CD4-positive, alpha-beta T cell treated with Interleukin-12 subunit alpha and Interleukin-12 subunit beta, for 1 hour (primary cell): Measurements from ENCODE around the gene POLR3GL.

ENCODE experiments used
- DNase-seq: peaks from one replicate; pipeline ENCODE4 v3.0.0-alpha.2; 2020

POLR3GL gene

DNA sequence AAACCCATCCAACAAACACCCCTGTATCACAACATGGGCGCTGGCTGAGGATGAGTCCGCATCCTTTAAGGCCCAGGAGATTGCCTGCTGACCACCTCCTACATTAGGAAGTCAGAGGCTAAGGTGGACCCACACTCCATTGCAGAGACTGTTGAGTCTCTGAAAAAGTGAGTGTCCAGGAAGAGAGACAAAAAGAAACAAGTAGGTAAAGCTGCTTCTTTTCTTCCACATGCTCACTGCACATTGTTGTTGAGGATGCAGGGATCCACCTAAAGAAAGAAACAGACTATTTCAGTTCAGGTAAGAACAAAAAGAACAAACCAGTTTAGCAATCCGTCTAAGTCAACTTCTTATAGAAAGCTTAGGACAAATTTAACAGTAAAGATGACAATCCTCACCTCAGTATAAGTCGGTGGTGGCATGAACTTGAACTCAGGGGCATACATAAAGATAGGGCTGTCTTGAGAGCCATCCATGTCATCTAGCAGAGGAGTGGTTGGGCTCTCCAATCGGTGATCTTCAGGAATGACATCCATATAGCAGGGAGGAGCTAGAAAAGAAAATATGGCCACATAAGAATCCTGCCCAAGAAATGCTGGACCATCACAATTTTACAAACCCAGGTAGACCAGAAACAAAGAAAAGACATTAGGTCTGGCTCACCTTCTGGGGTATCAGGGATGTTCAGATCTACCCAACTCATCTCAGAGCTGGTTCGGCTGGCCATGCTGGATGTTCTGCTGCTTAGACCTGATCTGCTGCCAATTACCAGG, 29.3 kb downstream of the POLR3GL start:
- no peak for DNase-seq

DNA sequence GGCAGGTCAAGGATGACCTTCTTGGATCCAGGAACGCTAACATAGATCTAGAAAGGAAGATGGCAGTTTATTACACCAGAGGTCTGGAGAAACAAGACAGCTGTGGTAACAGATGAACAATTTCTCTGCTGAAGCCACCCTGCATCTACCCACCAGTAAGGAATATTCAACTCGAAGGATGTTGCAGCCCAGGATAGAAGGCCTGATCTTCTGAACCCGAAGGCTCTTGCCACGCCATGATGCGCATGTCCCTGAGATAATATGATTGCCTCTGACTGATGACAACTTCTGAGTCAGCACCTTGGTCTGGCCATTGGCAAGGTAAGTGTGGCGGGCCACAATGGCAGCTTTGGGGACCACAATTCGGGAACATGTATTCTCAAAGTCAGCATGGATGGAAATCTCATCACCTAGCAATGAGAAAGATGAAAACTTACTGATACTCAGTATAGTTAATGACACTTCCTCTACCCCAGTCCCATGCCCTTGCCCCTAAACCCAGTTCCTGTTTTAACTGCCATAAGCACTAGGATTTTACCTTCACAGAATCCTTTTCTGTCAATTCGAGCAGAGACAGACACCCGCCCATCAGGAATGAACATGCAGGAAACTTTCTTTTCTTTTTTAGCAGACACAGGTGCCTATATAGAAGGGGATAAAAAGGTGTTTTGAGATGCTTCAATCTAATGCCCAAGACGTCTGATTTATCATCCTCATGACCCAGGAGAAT, 30.1 kb downstream of the POLR3GL start:
- peak; percentile 44 for DNase-seq

DNA sequence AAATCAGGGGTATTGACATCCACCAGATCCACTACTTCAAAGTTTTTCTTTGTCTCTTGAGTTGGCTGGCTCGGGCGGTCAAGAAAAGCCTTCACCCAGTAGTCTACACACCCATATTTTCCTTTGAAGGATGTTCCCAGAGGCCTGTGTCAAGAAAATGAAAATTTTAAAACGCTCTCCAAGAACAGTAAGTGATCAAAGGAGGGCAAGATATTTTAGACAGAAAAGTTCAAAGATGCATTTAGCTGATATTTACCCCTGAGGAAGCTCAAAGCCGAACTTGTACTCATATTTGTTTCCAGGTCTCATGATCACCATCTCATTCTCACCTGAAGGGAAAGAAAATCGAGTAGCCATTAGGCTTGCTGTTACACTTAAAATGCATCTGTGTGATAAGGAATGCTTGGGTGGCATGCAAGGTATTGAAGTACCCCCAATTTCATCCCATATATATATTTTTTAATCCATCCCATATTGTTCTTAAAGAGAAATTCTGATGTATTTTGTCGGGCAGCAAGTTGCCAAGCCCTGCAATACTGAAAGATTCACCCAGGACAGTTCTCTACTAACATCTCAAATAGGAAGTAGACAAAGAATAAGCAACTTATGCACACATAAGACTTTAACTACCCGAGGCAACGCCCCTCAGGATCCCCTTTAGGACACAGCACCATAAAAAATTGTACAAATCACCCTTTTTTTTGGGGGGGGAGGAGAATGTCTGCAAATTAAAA, 30.8 kb downstream of the POLR3GL start:
- no peak for DNase-seq

DNA sequence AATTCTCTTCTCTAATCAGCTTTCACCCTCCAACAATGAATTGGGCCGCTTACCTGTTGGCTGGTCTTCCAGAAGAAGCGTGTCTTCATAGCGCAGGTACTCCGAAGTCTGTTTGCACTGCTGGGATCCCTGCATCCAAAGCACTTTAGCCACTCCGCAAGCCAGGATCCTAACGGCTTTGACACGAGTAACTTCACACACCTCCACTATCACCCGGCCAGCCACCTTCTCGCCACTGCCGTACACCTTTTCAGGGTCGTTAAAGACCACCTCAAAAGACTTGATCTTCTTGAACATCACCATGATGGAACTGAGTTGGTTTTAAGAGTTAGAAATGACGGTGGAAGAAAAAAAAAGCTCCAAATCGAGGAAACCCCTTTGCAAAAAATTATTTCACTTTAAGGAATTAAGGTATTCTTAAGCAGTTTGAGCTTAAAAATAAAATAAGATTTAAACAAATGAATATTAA, 31.5 kb downstream of the POLR3GL start:
- peak; percentile 39 for DNase-seq

DNA sequence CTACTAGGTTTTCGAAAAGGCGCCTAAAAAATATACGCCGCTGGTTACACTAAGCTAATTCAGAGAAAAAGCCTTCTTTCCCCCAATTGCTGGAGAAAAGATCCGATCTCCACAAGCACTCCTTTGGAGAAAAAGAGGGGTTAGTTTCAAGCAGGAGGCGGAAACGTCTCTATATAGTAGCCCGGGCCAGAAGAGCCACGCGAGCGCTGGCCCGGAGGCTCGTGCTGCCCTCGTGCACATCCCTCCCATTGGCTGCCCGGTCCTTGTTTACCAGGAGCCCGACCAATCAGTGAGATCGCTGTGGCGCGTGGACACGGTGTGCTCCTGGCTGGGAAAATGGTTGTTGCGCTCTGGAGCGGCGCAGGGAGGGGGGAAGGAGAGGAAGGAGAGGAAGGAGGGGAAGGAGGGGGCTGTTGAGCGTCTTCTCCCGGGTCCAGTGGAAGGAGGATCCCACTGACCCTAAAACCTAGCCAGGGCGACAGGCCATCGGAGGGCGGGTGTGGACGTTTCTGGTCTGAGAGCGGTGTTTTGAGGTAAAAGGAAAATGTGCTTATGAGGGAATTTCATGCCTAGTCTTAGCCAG, 32.0 kb downstream of the POLR3GL start, which contains the start of gene TXNIP:
Gene TXNIP, minus strand, starts transcription at position 147 of the 583 bp plus-strand sequence. CDS start 313 bp downstream, outside the sequence.
- peak; percentile 95 for DNase-seq

DNA sequence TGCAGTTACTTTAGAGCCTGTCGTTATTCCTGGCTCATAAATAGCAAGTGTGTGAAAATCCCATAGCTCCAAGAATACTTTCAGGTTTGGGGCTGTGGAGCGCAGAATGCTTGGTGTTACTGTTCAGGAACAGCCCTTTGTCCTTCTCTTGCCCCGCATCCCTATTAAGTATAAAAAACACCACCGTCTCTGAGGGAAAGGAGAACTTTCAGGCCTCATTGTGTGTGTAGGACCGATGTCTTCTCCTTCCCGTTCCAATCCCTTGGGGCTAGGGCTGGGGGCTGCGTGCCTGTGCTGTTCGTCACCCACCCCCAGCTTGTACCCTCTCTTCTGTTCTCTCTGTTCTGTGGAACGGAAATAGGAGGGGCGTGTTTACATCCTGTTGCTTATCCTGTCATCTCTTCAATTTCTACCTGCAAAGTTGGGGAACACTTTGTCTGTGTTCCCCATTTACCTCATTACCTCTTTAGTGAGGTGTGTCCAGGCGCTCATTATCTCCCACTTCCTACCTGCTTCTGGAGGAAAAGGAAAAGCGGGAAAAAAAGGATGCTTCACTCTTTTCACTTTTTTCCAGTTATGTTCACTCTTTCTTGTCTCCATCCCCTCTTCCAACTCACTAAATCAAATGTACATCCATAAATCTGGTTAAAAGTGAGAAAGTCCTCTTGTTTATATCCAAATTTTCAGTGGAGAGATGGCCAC, 32.7 kb downstream of the POLR3GL start:
- DNase-seq: peak; percentile 77

DNA sequence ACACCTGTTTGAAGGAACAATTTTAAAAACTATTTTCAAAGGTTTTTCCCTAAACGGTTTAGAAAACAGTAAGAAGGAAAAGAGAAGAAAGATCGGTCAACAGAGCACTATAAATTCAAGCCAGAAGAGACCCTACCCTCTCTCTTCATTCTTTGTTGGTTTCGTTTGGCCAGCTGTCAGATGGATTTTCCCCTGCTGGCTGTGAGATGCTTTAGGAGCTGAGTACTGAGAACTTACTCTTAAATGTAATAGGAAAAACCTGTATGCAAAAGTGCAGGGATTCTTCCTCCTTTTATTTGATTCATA, 33.2 kb downstream of the POLR3GL start:
- DNase-seq: no peak

DNA sequence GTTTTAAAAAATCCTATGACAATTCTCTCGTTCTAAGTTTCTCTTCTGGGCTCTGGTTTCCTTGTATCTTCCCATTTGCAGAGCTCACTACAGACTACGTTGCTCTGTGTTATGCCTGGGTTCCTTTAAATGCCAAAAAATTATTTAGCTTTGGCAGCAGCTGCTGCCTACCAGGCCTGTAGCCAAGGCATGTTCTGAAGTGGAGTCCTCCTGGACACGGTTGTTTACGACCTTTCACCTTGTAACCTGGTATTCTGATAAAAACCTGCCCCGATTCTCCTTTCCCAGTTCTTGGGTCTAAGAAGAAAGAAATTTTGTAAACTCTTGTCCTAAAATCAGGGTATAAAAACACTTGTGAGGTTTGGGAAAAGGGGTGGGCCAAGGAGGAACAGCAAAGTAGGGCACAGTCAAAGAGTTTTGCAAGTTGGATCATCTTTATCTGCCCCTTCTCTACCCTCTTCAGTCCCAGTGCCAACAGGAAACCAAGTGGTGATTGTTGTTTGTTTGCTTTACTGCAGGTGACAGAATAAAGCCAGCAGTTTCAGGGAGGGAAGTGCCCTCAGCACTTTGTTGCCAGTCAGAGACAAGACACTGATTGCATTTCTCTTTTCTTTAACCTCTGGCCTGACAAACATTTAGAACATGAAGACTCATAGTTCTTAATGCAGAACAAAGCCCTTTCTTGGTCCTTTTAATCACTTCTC, 35.0 kb downstream of the POLR3GL start:
- DNase-seq: peak; percentile 76

DNA sequence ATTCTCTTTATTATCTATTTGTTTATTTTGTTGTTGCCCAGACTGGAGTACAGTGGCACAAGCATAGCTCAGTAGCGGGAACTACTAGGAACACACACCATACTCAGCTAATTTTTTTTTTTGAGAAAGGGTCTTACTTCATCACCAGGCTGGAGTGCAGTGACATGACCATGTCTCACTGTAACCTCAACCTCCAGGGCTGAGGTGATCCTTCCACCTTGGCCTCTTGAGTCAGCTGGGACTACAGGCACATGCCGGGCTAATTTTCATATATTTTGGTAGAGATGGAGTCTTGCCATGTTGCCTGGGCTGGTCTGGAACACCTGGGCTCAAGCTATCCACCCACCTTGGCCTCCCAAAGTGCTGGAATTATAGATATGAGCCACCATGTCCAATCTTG, 37.2 kb downstream of the POLR3GL start:
- DNase-seq: no peak

DNA sequence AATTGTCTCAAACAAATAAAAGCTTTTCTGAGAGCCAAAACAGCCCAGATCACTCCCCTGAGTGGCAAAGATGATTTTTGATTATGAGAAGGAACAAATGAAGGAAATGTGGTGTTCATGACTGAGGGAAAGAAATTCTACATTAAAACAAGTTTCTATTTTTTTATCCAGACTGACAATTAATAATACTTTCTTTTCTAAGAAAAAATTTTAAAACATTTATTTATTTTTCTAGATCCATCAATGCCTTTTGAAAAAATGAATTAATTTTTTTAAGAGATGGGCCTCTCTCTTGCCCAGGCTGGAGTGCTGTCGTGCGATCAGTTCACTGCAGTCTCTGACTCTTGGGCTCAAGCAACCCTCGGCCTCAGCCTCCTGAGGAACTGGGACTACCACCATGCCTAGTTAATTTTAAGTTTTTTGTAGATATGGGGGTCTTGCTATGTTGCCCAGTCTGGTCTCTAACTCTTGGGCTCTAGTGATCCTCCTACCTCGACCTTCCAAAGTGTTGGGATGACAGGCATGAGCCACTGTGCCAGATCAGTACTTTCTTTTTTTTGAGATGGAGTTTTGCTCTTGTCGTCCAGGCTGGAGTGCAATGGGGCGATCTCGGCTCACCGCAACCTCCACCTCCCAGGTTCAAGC, 43.1 kb downstream of the POLR3GL start:
- DNase-seq: no peak

DNA sequence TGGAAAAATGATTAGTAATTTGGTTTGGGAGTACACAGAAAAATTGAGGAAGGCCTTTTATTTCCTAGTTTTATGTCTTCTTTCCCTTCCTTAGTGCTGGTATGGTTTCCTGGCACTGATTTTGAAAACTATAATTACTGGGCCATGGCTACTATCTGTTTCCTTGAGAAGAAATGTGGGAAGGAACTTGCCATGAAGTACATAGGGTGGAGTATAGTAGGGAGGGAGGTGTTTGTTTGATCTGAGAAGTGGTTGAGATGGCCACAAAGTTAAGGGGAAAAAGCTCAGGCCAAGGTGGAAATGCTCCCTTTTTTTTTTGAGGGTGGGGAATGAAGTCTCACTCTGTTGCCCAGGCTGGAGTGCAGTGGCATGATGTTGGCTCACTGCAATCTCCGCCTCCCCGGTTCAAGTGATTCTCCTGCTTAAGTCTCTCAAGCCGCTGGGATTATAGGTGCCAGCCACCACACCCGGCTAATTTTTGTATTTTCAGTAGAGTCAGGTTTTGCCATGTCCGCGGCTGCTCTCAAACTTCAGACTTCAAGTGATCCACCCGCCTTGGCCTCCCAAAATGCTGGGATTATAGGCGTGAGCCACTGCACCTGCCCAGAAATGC, 45.7 kb downstream of the POLR3GL start:
- DNase-seq: no peak

DNA sequence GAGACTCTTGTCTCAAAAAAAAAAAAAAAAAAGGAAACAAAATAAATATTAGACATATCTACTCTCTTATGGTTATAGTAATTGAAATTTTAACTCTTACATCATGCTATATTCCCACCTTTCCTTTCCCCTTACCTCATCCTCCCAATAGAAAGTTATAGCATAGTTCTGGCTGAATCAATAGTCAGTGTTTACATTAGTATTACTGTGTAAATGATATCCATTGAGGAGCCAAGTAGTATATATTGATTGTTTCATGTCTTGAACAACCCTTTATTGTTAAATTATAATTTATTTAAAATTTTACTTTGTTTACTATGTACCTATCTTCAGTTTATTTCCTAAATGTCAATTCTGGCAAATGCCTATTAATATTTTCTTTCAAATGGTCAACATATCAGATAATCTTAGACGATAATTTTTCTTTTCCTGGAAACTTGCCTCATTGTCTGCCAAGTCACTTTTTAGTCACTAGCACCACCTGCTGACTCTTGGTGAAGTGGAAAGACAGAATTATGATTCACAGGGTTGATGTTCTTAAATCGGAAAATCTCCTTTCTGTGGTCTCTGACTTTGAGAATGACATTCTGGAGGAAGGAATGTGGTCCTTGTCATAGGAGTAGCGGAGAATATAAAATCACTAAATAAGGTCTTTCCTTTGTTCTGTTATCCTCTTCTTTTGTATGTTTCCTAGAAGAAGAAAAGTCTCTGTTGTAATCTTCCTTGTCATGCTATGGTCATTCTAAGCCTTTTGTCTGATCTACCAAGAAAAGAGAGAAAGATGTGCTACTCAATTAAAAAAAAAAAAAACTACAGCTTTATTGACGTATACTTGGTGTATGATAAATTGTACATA, 48.4 kb downstream of the POLR3GL start:
- DNase-seq: peak; percentile 80

DNA sequence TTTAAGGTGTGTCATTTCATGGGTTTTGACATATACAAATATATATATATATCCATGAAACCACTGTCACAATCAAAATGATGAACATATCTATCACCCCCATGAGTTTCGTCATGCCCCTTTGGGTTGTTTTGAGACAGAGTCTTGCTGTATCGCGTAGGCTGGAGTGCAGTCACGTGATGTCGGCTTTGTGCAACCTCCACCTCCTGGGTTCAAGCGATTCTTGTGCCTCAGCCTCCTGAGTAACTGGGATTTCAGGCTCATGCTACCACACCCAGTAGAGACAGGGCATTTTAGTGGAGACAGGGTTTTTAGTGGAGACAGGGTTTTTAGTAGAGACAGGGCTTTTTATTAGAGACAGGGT, 49.1 kb downstream of the POLR3GL start:
- no peak for DNase-seq

DNA sequence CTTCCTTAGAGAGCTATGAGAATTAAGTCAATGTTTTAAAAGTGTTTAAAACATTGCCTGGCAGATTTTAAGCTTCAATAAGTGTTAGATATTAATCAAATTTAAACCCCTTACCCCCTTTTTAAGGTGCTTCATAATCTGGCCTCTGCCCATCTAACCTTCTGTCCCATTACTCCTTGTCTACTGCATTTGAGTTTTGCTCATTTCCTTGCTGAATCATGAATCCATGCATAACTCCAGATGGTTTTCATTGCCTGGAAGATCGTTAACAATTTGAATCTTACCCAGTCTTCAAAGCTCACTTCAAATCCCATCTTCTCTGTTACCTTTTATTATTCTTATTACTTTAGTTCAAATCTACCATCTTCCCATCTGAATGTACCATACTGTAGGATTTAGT, 52.4 kb downstream of the POLR3GL start:
- DNase-seq: no peak

DNA sequence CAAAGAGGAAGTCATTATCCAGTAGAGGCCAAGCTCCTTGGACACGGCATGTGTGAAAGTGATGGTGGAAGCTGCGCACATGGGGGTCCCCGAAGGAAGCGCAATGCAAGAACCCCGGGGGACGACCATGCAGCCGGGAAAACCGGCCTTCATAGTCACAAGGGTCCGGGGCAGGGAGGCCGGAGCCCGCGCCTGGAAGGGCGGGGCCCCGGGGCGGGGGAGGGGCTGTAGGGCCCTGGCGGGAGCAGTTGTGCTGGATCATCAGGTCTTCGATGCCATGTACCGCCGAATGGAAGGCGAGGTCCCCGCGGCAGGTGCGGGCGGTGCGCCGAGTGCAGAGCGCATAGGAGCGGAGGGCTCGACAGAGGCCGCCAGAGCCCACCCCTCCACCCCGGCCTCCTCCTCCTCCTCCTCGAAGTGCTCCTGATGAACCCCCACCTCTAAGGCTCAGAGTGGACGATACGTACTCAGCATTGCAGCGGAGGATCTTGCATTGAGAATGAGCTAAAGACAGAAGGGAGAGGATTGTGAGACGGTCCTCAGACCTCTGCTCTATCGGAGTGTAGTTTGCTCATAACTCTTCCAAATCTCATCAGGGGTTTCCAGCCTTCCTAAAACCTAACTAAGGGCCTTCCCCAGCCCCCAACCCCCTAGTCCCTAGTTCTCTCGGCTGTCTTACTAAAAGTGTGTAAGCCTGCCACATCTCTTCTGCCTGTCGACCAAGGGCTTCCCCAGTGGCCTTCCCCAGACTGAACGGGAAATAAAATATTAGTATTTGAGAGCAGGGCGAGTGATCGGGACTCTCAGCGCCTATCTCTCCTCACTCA, 55.0 kb downstream of the POLR3GL start:
- no peak for DNase-seq

DNA sequence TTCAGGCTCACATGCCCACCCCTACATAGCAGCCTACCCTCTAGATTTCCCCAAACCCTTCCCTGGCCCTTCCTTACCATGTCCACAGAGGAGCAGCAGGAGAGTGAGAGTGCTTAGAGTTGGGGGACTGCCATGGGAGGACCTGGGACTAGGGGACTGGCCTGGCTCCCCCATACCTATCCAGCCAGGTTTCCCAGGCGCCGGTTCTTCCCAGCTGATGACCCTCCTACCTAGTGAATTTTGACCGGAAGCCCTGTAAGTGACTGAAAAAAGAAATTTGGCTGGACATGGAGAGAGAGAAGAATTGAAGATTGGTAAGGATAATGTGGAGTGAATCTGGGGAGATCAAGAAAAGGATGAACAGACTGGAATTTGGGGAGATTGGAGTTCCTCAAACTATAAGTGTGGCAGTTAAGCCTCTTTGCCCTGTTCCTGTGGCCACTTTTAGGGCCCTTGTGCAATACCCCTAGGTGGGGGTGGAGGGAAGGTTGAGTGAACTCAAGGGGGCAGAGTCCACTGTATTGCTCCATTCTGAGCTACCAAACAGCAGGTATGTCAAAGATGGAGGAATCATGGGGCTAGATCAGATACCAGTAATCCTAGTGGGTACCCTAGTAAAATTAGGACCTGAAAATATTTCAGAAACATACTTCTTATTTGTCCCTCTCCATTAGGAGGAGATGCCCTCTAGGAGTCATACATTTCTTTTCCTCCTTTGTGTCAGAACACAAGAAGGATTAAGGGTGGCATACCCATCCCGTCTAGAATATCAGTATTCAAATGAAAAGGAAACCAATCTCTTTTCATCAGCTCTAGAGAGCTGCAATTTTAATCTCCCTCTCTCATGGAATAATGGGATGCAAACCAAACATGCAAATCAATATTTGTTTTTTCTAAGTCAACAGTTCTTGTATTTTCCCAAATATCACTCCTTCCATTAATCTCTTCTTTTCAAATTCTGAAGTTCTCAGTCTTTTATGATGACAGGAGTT, 55.9 kb downstream of the POLR3GL start:
- no peak for DNase-seq

DNA sequence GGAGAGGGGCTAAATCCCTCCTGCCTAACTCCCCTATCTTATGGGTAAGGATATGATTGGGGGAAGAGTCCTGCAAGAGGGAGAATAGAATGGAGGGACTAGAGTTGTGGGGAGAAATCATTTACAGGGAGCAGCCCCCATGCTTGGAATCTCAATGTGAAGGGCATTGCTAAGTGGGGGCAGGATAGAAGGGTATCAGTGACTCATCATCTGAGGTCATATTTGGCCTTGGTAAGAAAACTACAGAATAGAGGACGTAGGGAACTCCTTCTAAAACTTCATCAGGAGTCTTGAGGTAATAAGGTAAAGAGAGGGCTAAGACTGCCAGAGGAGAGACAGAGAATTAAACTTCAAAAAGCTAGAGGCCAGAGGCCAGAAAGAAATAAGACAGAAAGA, 56.6 kb downstream of the POLR3GL start:
- DNase-seq: no peak
